SK-N-SH (cell line): ENCODE results near the gene PDPK1.
"Not testable (repeated sequence)": the region's sequence is repeated elsewhere in the genome, so short reads cannot be mapped to it uniquely, and the experiment has no call there.

ENCODE experiments used
- CHD2 ChIP-seq: fragments of 150-350 bp; IDR thresholded peaks from 2 replicates; pipeline ENCODE4 v1.6.1; 2018; ENCODE audit warnings: low read length; ENCODE audit not compliant: partially characterized antibody
- CTCF ChIP-seq: fragments of 200-600 bp; sonication (generic); IDR thresholded peaks from 2 replicates; pipeline ENCODE4 v1.6.1; 2017; ENCODE audit warnings: antibody characterized with exemption, mild to moderate bottlenecking, moderate library complexity
- EP300 ChIP-seq, 2 experiments: IDR thresholded peaks; 2 replicates each; pipeline versions ENCODE4 v1.4.0 to v1.6.1; 2012; ENCODE audit warnings: borderline replicate concordance in 1 of 2, low read depth in 1 of 2, low read length in 1 of 2
- EZH2phosphoT487 ChIP-seq: fragments of 200-600 bp; sonication (generic); IDR thresholded peaks from 2 replicates; pipeline ENCODE4 v1.6.1; 2017; ENCODE audit warnings: low read depth, mixed run types, mild to moderate bottlenecking, antibody characterized with exemption, moderate library complexity, borderline replicate concordance
- JUND ChIP-seq: IDR thresholded peaks from 2 replicates; pipeline ENCODE4 v1.4.0; 2012
- MXI1 ChIP-seq: IDR thresholded peaks from 2 replicates; pipeline ENCODE4 v1.6.1; 2012; ENCODE audit warnings: mild to moderate bottlenecking, low read depth, low read length, improper control_type of control experiment
- NRF1 ChIP-seq: IDR thresholded peaks from 2 replicates; pipeline ENCODE4 v1.6.1; 2012; ENCODE audit warnings: low read depth, mild to moderate bottlenecking, low read length
- POLR2AphosphoS5 ChIP-seq: IDR thresholded peaks from 2 replicates; pipeline ENCODE4 v1.6.1; 2012; ENCODE audit warnings: low read depth, low read length
- RFX5 ChIP-seq: IDR thresholded peaks from 2 replicates; pipeline ENCODE4 v1.6.1; 2012; ENCODE audit warnings: mild to moderate bottlenecking, improper control_type of control experiment, low read length
- SMC3 ChIP-seq: IDR thresholded peaks from 2 replicates; pipeline ENCODE4 v1.6.1; 2012; ENCODE audit warnings: low read depth, low read length, improper control_type of control experiment
- USF1 ChIP-seq: IDR thresholded peaks from 2 replicates; pipeline ENCODE4 v1.4.0; 2012; ENCODE audit warnings: low read depth, borderline replicate concordance
- YY1 ChIP-seq: IDR thresholded peaks from 2 replicates; pipeline ENCODE4 v1.4.0; 2012; ENCODE audit warnings: low read depth, mild to moderate bottlenecking

- TF ChIP-seq EP300 (IDR thresholded peaks at IDR 0.05; ENCODE audit: borderline replicate concordance in 1 of 2, low read depth in 1 of 2, low read length in 1 of 2); MXI1; CTCF; NRF1; SMC3; USF1; POLR2AphosphoS5; CHD2; EZH2phosphoT487; YY1; RFX5; JUND: not testable (repeated sequence)
Measured at GRCh38 chr16:2539192-2539844, 1.5 kb downstream of the PDPK1 start.
